Iris pigment epithelial cell (primary cell): ENCODE data around the gene EIF4G3.
A peak's percentile ranks its signal among the peaks of the same experiment; 100 is the strongest.
"Not testable (repeated sequence)": the region's sequence is repeated elsewhere in the genome, so short reads cannot be mapped to it uniquely, and the experiment has no call there.

Experiments used
- DNase-seq: peaks from one replicate; pipeline ENCODE4 v3.0.0-alpha.2; 2011; ENCODE audit warnings: low read depth

The EIF4G3 gene, protein sequence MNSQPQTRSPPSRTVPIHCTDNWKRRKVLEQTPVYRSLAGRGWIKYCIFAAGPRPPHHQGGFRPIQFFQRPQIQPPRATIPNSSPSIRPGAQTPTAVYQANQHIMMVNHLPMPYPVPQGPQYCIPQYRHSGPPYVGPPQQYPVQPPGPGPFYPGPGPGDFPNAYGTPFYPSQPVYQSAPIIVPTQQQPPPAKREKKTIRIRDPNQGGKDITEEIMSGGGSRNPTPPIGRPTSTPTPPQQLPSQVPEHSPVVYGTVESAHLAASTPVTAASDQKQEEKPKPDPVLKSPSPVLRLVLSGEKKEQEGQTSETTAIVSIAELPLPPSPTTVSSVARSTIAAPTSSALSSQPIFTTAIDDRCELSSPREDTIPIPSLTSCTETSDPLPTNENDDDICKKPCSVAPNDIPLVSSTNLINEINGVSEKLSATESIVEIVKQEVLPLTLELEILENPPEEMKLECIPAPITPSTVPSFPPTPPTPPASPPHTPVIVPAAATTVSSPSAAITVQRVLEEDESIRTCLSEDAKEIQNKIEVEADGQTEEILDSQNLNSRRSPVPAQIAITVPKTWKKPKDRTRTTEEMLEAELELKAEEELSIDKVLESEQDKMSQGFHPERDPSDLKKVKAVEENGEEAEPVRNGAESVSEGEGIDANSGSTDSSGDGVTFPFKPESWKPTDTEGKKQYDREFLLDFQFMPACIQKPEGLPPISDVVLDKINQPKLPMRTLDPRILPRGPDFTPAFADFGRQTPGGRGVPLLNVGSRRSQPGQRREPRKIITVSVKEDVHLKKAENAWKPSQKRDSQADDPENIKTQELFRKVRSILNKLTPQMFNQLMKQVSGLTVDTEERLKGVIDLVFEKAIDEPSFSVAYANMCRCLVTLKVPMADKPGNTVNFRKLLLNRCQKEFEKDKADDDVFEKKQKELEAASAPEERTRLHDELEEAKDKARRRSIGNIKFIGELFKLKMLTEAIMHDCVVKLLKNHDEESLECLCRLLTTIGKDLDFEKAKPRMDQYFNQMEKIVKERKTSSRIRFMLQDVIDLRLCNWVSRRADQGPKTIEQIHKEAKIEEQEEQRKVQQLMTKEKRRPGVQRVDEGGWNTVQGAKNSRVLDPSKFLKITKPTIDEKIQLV (N-terminal part only)

GRCh38 chr1:21176586-21177555 lies at the start of gene EIF4G3:
Gene EIF4G3 (minus strand): TSS chr1:21176897. CDS start chr1:21002742, 174,155 bp downstream.
- peak; percentile 95 for DNase-seq

GRCh38 chr1:21225065-21225464 lies 48.4 kb upstream of the EIF4G3 start:
- no peak for DNase-seq

- no peak for DNase-seq
Observed at GRCh38 chr1:21220815-21221214, 44.1 kb upstream of the EIF4G3 start.

DNA sequence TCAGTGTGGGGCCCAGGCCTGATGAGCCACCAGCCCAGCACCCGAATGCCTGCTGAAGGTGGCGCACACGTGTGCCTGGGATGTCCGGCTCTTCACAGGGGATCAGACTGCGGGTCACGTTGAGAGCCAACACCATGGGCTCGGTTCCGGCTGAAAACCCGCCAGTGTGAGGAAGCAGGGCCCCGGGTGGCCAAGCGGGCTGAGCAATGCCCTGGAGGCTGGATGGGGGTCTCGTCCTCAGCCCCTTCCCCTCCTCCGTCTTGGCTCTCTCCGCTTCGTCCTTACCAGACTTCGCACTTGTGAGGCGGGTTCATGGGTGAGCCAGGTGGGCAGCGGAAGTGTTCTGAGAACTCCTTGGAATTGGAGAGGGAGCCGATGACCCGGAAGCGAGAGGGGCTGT lies 43.0 kb upstream of the EIF4G3 start:
- no peak for DNase-seq

GRCh38 chr1:21217812-21218596 lies 41.3 kb upstream of the EIF4G3 start:
- DNase-seq, result peak; percentile 28

- peak; percentile 38 for DNase-seq
Observed at GRCh38 chr1:21216835-21217811, 40.4 kb upstream of the EIF4G3 start.

GRCh38 chr1:21212126-21212525 lies 35.4 kb upstream of the EIF4G3 start:
- no peak for DNase-seq

DNA sequence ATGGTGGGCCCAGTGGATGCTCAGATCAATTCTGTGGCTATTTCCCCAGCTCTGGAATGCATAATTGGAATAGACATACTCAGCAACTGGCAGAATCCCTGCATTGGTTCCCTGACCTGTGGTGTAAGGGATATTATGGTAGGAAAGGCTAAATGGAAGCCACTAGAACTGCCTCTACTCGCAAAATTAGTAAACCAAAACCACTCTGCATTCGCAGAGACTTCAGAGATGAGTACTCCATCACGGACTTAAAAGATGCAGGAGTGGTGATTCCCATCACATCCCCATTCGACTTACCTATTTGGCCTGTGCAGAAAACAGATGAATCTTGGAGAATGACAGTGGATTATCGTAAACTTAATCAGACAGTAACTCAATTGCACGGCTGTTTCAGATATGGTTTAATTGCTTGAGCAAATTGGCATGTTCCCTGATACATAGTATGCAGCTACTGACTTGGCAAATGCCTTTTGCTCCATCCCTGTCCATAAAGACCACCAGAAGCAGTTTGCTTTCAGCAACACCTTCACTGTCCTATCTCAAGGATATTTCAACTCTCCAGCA lies 31.5 kb upstream of the EIF4G3 start:
- not testable (repeated sequence) for DNase-seq

DNA sequence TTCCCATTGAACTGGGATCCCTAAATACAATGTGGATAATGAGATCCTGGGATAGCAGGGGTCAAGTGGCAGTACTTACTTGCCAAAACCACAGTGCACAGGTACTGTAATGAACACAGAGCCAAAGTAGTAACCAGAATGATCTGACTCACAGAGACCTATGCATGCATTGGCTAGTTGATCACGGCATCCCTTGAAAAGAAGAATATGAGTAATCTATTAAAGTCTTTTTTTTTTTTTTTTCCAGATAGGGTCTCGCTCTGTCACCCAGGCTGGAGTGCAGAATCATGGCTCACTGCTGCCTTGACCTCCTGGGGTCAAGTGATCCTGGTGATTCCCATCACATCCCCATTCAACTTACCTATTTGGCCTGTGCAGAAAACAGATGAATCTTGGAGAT lies 29.4 kb upstream of the EIF4G3 start:
- DNase-seq, result peak; percentile 23

GRCh38 chr1:21205416-21205815 lies 28.7 kb upstream of the EIF4G3 start:
- DNase-seq, result no peak

GRCh38 chr1:21201650-21202049 lies 25.0 kb upstream of the EIF4G3 start:
- no peak for DNase-seq

DNA sequence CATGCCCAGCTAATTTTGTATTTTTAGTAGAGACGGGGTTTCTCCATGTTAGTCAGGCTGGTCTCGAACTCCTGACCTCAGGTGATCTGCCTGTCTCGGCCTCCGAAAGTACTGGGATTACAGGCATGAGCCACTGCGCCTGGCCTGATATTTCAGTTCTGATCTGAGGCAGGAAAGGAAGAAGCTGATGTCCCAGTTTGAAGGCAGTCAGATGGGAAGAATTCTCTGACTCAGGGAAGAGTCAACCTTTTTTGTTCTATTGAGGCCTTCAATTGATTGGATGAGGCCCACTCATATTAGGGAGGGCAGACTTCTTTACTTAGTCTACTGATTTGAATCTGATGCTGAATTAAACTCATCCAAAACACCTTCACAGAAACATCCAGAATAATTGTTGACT lies 24.5 kb upstream of the EIF4G3 start:
- not testable (repeated sequence) for DNase-seq

GRCh38 chr1:21200767-21201166 lies 24.1 kb upstream of the EIF4G3 start:
- peak; percentile 63 for DNase-seq

- no peak for DNase-seq
Observed at GRCh38 chr1:21198929-21199328, 22.2 kb upstream of the EIF4G3 start.

- no peak for DNase-seq
Observed at GRCh38 chr1:21192871-21193270, 16.2 kb upstream of the EIF4G3 start.

DNA sequence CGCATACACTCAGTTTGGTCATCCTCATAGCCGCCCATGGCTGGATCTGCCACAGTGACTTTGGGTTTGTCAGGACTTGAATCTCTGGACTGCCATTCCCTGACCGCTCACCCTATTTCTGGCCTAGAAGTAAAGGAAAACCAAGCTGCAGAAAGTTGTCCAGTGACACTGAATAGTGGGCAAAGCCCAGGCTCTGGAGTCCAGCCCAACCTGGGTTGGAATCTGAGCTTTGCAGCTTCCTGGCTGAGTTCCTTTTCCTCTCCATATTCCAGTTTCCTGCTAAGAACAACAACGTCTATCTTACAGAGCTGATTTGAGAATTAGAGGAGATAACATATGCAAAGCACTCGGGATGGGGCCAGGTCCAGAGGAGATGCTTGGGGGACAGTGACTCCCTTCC lies 15.6 kb upstream of the EIF4G3 start:
- DNase-seq, result no peak

DNA sequence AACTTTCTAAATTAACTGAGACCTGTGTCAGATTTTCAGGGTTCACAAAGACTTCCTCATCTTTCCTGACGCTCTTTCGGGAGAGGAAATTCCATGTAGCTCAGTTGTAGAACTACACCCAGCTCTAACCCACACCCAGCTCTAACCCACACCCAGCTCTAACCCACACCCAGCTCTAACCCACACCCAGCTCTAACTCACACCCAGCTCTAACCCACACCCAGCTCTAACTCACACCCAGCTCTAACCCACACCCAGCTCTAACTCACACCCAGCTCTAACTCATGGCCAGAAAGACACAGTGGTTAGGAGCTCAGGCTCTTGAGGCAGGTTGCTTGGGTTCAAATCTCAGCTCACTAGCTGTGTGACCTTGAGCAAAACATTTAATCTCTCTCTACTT lies 14.1 kb upstream of the EIF4G3 start:
- not testable (repeated sequence) for DNase-seq

GRCh38 chr1:21189906-21190500 lies 13.3 kb upstream of the EIF4G3 start:
- DNase-seq, result no peak

DNA sequence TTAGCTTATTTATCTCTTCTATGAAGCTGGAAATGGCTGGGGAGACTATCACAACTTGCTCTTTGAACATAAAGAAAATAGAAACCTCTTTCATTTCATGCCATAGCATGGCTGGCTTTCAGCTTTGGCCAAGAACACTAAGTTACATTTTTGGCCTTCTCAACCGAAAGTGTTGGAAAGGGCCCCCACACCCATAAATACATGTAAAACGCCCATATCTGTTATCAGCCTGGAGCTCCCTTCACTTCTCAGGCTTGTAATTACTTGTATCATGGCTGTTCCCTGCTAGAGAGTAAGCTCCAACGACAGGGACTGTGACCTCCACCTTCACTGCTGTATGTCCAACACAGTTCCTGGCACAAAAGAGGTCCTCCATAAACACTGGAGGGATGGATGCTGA lies 12.7 kb upstream of the EIF4G3 start:
- no peak for DNase-seq
